Measurements from ENCODE around the gene PCDHGB7.

GRCh38 chr5:141402553-141403243 lies 14.8 kb upstream of the PCDHGB7 start, which contains the start of gene PCDHGA9:
- TF ChIP-seq CTCF (IDR thresholded peaks at IDR 0.05) (peak in 1 of 3 experiments; percentile 13), POLR2AphosphoS5 (IDR thresholded peaks at IDR 0.05; ENCODE audit: insufficient read depth in 1 of 2, low read depth in 1 of 2) (no peak)

All from vagina (tissue), 2 donors.